HepG2 (cell line): ENCODE results near the gene COA5. TPM values are rescaled to one million over a fixed set of nuclear protein-coding genes. Genes with fewer than 3 reads are reported as not detected.
A peak's percentile ranks its signal among the peaks of the same experiment; 100 is the strongest.

ENCODE experiments used
- ATAC-seq: fragments of 200-7000 bp; cut with Tn5 transposase; 3 replicates; pipeline ENCODE4 v1.9.1; 2020; ENCODE audit warnings: mild to moderate bottlenecking, moderate library complexity
- BruUV-seq: library from RNA; stranded (reverse); fragments of 400-500 nt; replicated peaks from 2 replicates; lab custom pipeline; 2021; lab: Mats Ljungman, UMichigan
- CTCF ChIA-PET: fragments of 300-600 bp; formaldehyde crosslinking; extraction: SDS; loops from one replicate; lab custom pipeline; 2021; ENCODE audit warnings: low total read pairs, inconsistent platforms, low intra/inter-chr PET ratio; lab: Yijun Ruan, JAX
- POLR2A ChIA-PET: fragments of 350-600 bp; sonication (Branson Sonifier 250); formaldehyde crosslinking; loops from one replicate; lab custom pipeline; 2020; ENCODE audit warnings: antibody characterized with exemption, inconsistent platforms; lab: Yijun Ruan, JAX
- DNase-seq: peaks from one replicate; pipeline ENCODE4 v3.0.0-alpha.2; 2015; ENCODE audit warnings: low spot score
- FAIRE-seq: peaks from 3 replicates; lab custom pipeline; 2011; peaks lifted over from hg19 to GRCh38; lab: Jason Lieb, UNC
- H2AFZ ChIP-seq: one replicate; pipeline ENCODE4 v1.6.1; 2011; ENCODE audit warnings: low read length, inconsistent platforms
- H3K27ac ChIP-seq: fragments of 300-600 bp; 3 replicates; pipeline ENCODE4 v1.8.0; 2011; ENCODE audit warnings: mixed run types, mild to moderate bottlenecking, mixed read lengths, low read length, inconsistent platforms; ENCODE audit not compliant: insufficient read depth; ENCODE audit errors: extremely low read length
- H3K27me3 ChIP-seq, 2 experiments: fragments of 200-600 bp in 1 of 2; 2 replicates in 1 of 2; 3 replicates in 1 of 2; pipeline versions ENCODE4 v1.6.0 to v1.8.0; 2011; ENCODE audit warnings: low read length in 2 of 2, mild to moderate bottlenecking in 2 of 2, moderate library complexity in 2 of 2, inconsistent platforms in 1 of 2; ENCODE audit not compliant: insufficient read depth in 2 of 2, control insufficient read depth in 1 of 2
- H3K36me3 ChIP-seq, 2 experiments: fragments of 200-600 bp in 1 of 2; replicated peaks in 1 of 2; 2 replicates in 1 of 2; 3 replicates in 1 of 2; pipeline versions ENCODE4 v1.5.1 to v1.8.0; 2011; ENCODE audit warnings: low read length in 2 of 2, inconsistent platforms in 1 of 2; ENCODE audit not compliant: insufficient read depth in 2 of 2, control insufficient read depth in 1 of 2
- H3K4me1 ChIP-seq: 2 replicates; pipeline ENCODE4 v1.5.1; 2012; ENCODE audit warnings: low read length, inconsistent platforms; ENCODE audit not compliant: insufficient read depth
- H3K4me2 ChIP-seq: 2 replicates; pipeline ENCODE4 v1.6.0; 2011; ENCODE audit warnings: low read depth, low read length, inconsistent platforms
- H3K4me3 ChIP-seq, 3 experiments: fragments of 200-600 bp in 1 of 3; sonication (generic), shearing (Covaris generic) in 1 of 3; replicated peaks in 1 of 3; 2 replicates each; pipeline ENCODE4 v1.5.1; 2011 to 2016; ENCODE audit warnings: low read length in 3 of 3, inconsistent platforms in 2 of 3, low read depth in 2 of 3, mild to moderate bottlenecking in 2 of 3, control low read depth in 1 of 3, mixed read lengths in 1 of 3; ENCODE audit not compliant: insufficient read depth in 1 of 3
- H3K79me2 ChIP-seq: one replicate; pipeline ENCODE4 v1.6.1; 2011; ENCODE audit warnings: low read length, inconsistent platforms; ENCODE audit not compliant: insufficient read depth
- H3K9ac ChIP-seq: 2 replicates; pipeline ENCODE4 v1.6.0; 2011; ENCODE audit warnings: mild to moderate bottlenecking, low read depth, low read length, inconsistent platforms; ENCODE audit not compliant: insufficient read depth
- H3K9me3 ChIP-seq: 2 replicates; pipeline ENCODE4 v1.5.1; 2012; ENCODE audit warnings: mild to moderate bottlenecking, low read length
- H4K20me1 ChIP-seq: 2 replicates; pipeline ENCODE4 v1.6.0; 2011; ENCODE audit warnings: inconsistent platforms, mild to moderate bottlenecking, low read length, moderate library complexity; ENCODE audit not compliant: insufficient read depth
- ETS1 ChIP-seq: sonication (generic); formaldehyde crosslinking; IDR thresholded peaks from 2 replicates; pipeline ENCODE4 v1.4.0; 2020; ENCODE audit warnings: missing genetic modification reagents
- KDM5A ChIP-seq: fragments of 200-600 bp; sonication (generic); IDR thresholded peaks from 2 replicates; pipeline ENCODE4 v1.7.0; 2018; ENCODE audit warnings: antibody characterized with exemption, mild to moderate bottlenecking, low read length, borderline replicate concordance
- KLF13 ChIP-seq: sonication (generic); formaldehyde crosslinking; IDR thresholded peaks from 2 replicates; pipeline ENCODE4 v1.4.0; 2020; ENCODE audit warnings: mild to moderate bottlenecking, missing genetic modification reagents
- NONO ChIP-seq, 2 experiments: fragments of 450-650 bp in 1 of 2; sonication (generic) in 1 of 2; formaldehyde crosslinking in 1 of 2; IDR thresholded peaks in 1 of 2; conservative IDR thresholded peaks in 1 of 2; 2 replicates each; pipeline versions ENCODE4 v1.6.1 to v1.8.0; 2017 to 2022; ENCODE audit warnings: mild to moderate bottlenecking in 1 of 2, missing genetic modification reagents in 1 of 2, moderate library complexity in 1 of 2
- NR0B2 ChIP-seq: sonication (generic); formaldehyde crosslinking; IDR thresholded peaks from 2 replicates; pipeline ENCODE4 v1.4.0; 2020; ENCODE audit warnings: mild to moderate bottlenecking, missing genetic modification reagents
- PHF20 ChIP-seq: sonication (generic); formaldehyde crosslinking; IDR thresholded peaks from 2 replicates; pipeline ENCODE4 v1.5.0; 2020; ENCODE audit warnings: mild to moderate bottlenecking, missing genetic modification reagents
- RBM22 ChIP-seq: fragments of 200-400 bp; formaldehyde crosslinking; optimal IDR thresholded peaks from 2 replicates; pipeline ENCODE3; 2017; ENCODE audit warnings: mild to moderate bottlenecking, low read length, moderate library complexity
- RELA ChIP-seq: sonication (generic); formaldehyde crosslinking; IDR thresholded peaks from 2 replicates; pipeline ENCODE4 v1.4.0; 2020; ENCODE audit warnings: missing genetic modification reagents
- STAT5B ChIP-seq: sonication (generic); formaldehyde crosslinking; IDR thresholded peaks from 2 replicates; pipeline ENCODE4 v1.4.0; 2020; ENCODE audit warnings: missing genetic modification reagents
- TRIM22 ChIP-seq: fragments of 450-650 bp; IDR thresholded peaks from 2 replicates; pipeline ENCODE4 v1.6.1; 2017
- ZBTB10 ChIP-seq: sonication (generic); formaldehyde crosslinking; IDR thresholded peaks from 2 replicates; pipeline ENCODE4 v1.4.0; 2020; ENCODE audit warnings: missing genetic modification reagents, borderline replicate concordance
- ZBTB20 ChIP-seq: sonication (generic); formaldehyde crosslinking; IDR thresholded peaks from 2 replicates; pipeline ENCODE4 v1.8.1; 2023; ENCODE audit warnings: missing genetic modification reagents, low read depth, mild to moderate bottlenecking, borderline replicate concordance
- ZNF441 ChIP-seq: sonication (generic); formaldehyde crosslinking; IDR thresholded peaks from 2 replicates; pipeline ENCODE4 v1.7.0; 2021; ENCODE audit warnings: missing genetic modification reagents, borderline replicate concordance
- ZNF644 ChIP-seq: IDR thresholded peaks from 2 replicates; pipeline ENCODE4 v1.6.1; 2016; ENCODE audit warnings: low read depth
- WGBS: methylation state at CpG from one replicate; pipeline ENCODE4 v1.1.6; 2017; ENCODE audit warnings: low lambda C conversion rate; 5-methylcytosine and 5-hydroxymethylcytosine counted together
- in situ Hi-C: cut with HindIII; loops from 2 replicates; pipeline ENCODE4 v1.10.0; 2017; ENCODE audit warnings: low pct_unique_long_range_greater_than_20kb; ENCODE audit not compliant: extremely low pct_ligation_motif_present
- intact Hi-C: fragments of 100-400 bp; cut with micrococcal nuclease; formaldehyde crosslinking; loops from one replicate; pipeline ENCODE4 v1.10.0; 2022; ENCODE audit not compliant: unreplicated experiment
- polyA plus RNA-seq, 8 experiments: library from polyadenylated mRNA; depleted of rRNA in 3 of 8; stranded (reverse) in 7 of 8; unstranded in 1 of 8; fragments of >200 nt; fragmentation: Illumina TruSeq in 4 of 8; extraction: Trizol in 4 of 8; gene quantifications; 2 replicates each; pipeline versions ENCODE4 v1.2.1 to v1.2.3, GENCODE V29; 2011 to 2016; ENCODE audit warnings: low read depth in 4 of 8, missing spikeins in 1 of 8, mixed read lengths in 1 of 8; ENCODE audit not compliant: insufficient read depth in 1 of 8
- total RNA-seq, 5 experiments: library from RNA; depleted of rRNA; stranded (reverse); fragments of >200 nt; fragmentation: Illumina TruSeq; extraction: Trizol; gene quantifications; 2 replicates each; pipeline ENCODE4 v1.2.3, GENCODE V29; 2016; ENCODE audit warnings: low read depth in 1 of 5

The COA5 gene
- total and polyA plus RNA-seq, 2 of the 13 experiments (the other 11 are each of a cell fraction or from before 2014, with no cell fraction given), result 43.6 to 64.5 TPM

- TF ChIP-seq NR0B2 (no peak), ZNF441 (CRISPR knock-in tag) (no peak), ZBTB20 (CRISPR knock-in tag) (peak; percentile 22; the same call in 1 of the 2 replicates)
Observed at GRCh38 chr2:98569197-98569793, 39.0 kb downstream of the COA5 start (continued).

- Histone ChIP-seq H2AFZ (no peak overlapping the region), H3K36me3 (peaks cover 12 to 42% of the 10 kb centered on the region in 2 experiments; a peak in 4 of 5 replicates), H3K27me3 (no peaks in the 10 kb centered on the region), H4K20me1 (no peaks in the 10 kb centered on the region), H3K4me3 (no peak overlapping the region), H3K9me3 (no peaks in the 10 kb centered on the region), H3K4me1 (no peaks in the 10 kb centered on the region), H3K27ac (no peak overlapping the region), H3K4me2 (no peak overlapping the region), H3K79me2 (no peaks in the 10 kb centered on the region), H3K9ac (no peak overlapping the region)
- CTCF ChIA-PET, result interaction anchor here (0.8 to 3.0 kb wide), 2 partner anchors 33 to 498 kb away, joined by 4 to 32 read pairs; no protein-coding TSS in a partner anchor
- ATAC-seq (no peak), FAIRE-seq (no peak), DNase-seq (no peak)
- in situ Hi-C loops, result loop anchor here (5.0 kb wide), 1 partner anchor 34 kb away; no protein-coding TSS in a partner anchor
- intact Hi-C loops, result loop anchor here (2.0 kb wide), 1 partner anchor 40 kb away; the partner anchor contains the start of genes COA5 and UNC50
- no TSS peak for BruUV-seq
- POLR2A ChIA-PET, result no interaction called here
- WGBS, result 95% methylated on average over 11 of the region's 11 CpGs
- TF ChIP-seq RELA (CRISPR knock-in tag) (no peak), PHF20 (CRISPR knock-in tag) (no peak), ETS1 (no peak), KDM5A (no peak), KLF13 (CRISPR knock-in tag) (no peak), ZNF644 (CRISPR knock-in tag) (no peak), STAT5B (CRISPR knock-in tag) (no peak), ZBTB10 (CRISPR knock-in tag) (no peak), NONO (IDR thresholded peaks at IDR 0.05) (no peak), NONO (CRISPR knock-in tag; conservative IDR thresholded peaks at IDR 0.05) (no peak), TRIM22 (no peak), RBM22 (no peak)
Observed at GRCh38 chr2:98568161-98568956, 40.0 kb downstream of the COA5 start.
